ENCODE results near the gene BHLHE23. TPM values are rescaled to one million over a fixed set of nuclear protein-coding genes. Genes with fewer than 3 reads are reported as not detected.
A peak's percentile ranks its signal among the peaks of the same experiment; 100 is the strongest.

Gene BHLHE23
- total and polyA plus RNA-seq, 3 donors from 2014 or later = 5.3 to 6.6 TPM; not detected in 1

- intact Hi-C loops (cut with DNase I; ENCODE audit: low total_unique reads) = no loop called here
- Histone ChIP-seq H3K27ac (no peak overlapping the region), H3K4me3 (peak overlapping the region in 1 of 2 donors; percentile 10), H3K36me3 (ENCODE audit: low read depth, missing control alignments) (no peaks in the 10 kb centered on the region), H3K9me3 (no peaks in the 10 kb centered on the region), H3K27me3 (no peaks in the 10 kb centered on the region), H3K4me1 (no peaks in the 10 kb centered on the region)
- WGBS, 2 donors = 10 to 37% methylated on average over 32 to 37 of the region's 37 CpGs
- no peak for DNase-seq
- TF ChIP-seq CTCF (IDR thresholded peaks at IDR 0.05) (no peak), POLR2A (IDR thresholded peaks at IDR 0.05) (no peak)
These were observed 22.8 kb upstream of the BHLHE23 start for GRCh38 chr20:63029358-63030121.

- Histone ChIP-seq H3K27ac (no peak overlapping the region), H3K36me3 (ENCODE audit: low read depth, missing control alignments) (no peaks in the 10 kb centered on the region), H3K4me1 (no peaks in the 10 kb centered on the region), H3K9me3 (no peaks in the 10 kb centered on the region), H3K27me3 (no peaks in the 10 kb centered on the region), H3K4me3 (no peak overlapping the region)
- intact Hi-C loops (cut with DNase I; ENCODE audit: low total_unique reads) = no loop called here
- WGBS, 2 donors = 29 to 32% methylated on average over 6 to 22 of the region's 22 CpGs
- TF ChIP-seq CTCF (IDR thresholded peaks at IDR 0.05) (no peak), POLR2A (IDR thresholded peaks at IDR 0.05) (no peak)
- no peak for DNase-seq
These were observed 21.7 kb upstream of the BHLHE23 start for GRCh38 chr20:63028461-63028921.

GRCh38 chr20:63027922-63028389, 21.2 kb upstream of the BHLHE23 start:
- no peak for DNase-seq
- no peaks in the 10 kb centered on the region for H3K4me1 ChIP-seq
- no peaks in the 10 kb centered on the region for H3K36me3 ChIP-seq (ENCODE audit: low read depth, missing control alignments)
- WGBS, 2 donors = 7 to 12% methylated on average over 13 to 14 of the region's 23 CpGs
- no peak overlapping the region for H3K27ac ChIP-seq
- no peaks in the 10 kb centered on the region for H3K27me3 ChIP-seq
- no peak overlapping the region for H3K4me3 ChIP-seq
- TF ChIP-seq POLR2A (IDR thresholded peaks at IDR 0.05) (no peak), CTCF (IDR thresholded peaks at IDR 0.05) (no peak)
- H3K9me3 ChIP-seq = no peaks in the 10 kb centered on the region
- intact Hi-C loops (cut with DNase I; ENCODE audit: low total_unique reads) = no loop called here

GRCh38 chr20:63027221-63027921, 20.6 kb upstream of the BHLHE23 start:
- Histone ChIP-seq H3K4me3 (no peak overlapping the region), H3K4me1 (no peaks in the 10 kb centered on the region), H3K9me3 (no peaks in the 10 kb centered on the region), H3K27me3 (no peaks in the 10 kb centered on the region), H3K27ac (no peak overlapping the region), H3K36me3 (ENCODE audit: low read depth, missing control alignments) (no peaks in the 10 kb centered on the region)
- TF ChIP-seq CTCF (IDR thresholded peaks at IDR 0.05) = no peak
- no peak for TF ChIP-seq POLR2A (IDR thresholded peaks at IDR 0.05)
- no peak for DNase-seq
- intact Hi-C loops (cut with DNase I; ENCODE audit: low total_unique reads) = no loop called here
- WGBS, 2 donors = 59 to 63% methylated on average over 23 to 27 of the region's 27 CpGs
